Testis (tissue), 3 donors: ENCODE results near the gene GADD45G. TPM values are rescaled to one million over a fixed set of nuclear protein-coding genes. Genes with fewer than 3 reads are reported as not detected.

Experiments used
- DNase-seq: peaks from one replicate; pipeline ENCODE4 v3.0.0-alpha.2; 2019
- H3K27ac ChIP-seq, 2 donors: fragments of 200-600 bp; sonication (generic); one replicate each; pipeline ENCODE4 v1.5.1; 2019
- H3K27me3 ChIP-seq: fragments of 200-600 bp; sonication (generic); one replicate; pipeline ENCODE4 v1.5.1; 2019
- H3K36me3 ChIP-seq: fragments of 200-600 bp; sonication (generic); one replicate; pipeline ENCODE4 v1.5.1; 2017; ENCODE audit warnings: low read depth; ENCODE audit errors: missing control alignments
- H3K4me1 ChIP-seq: fragments of 200-600 bp; sonication (generic); one replicate; pipeline ENCODE4 v1.5.1; 2019
- H3K4me3 ChIP-seq, 2 donors: fragments of 200-600 bp; sonication (generic); one replicate each; pipeline ENCODE4 v1.5.1; 2017 to 2019
- H3K9me3 ChIP-seq: fragments of 200-600 bp; sonication (generic); one replicate; pipeline ENCODE4 v1.5.1; 2017
- CTCF ChIP-seq, 3 experiments: fragments of 450-650 bp in 2 of 3; fragments of 200-600 bp in 1 of 3; sonication (generic) in 1 of 3; IDR thresholded peaks; one replicate each; pipeline ENCODE4 v1.5.1; 2016 to 2019; ENCODE audit warnings: antibody characterized with exemption in 3 of 3, mild to moderate bottlenecking in 2 of 3, moderate library complexity in 1 of 3
- POLR2A ChIP-seq: fragments of 450-650 bp; IDR thresholded peaks from one replicate; pipeline ENCODE4 v1.6.1; 2017; ENCODE audit warnings: antibody characterized with exemption, mild to moderate bottlenecking, moderate library complexity
- WGBS, 2 donors: methylation state at CpG; one replicate each; pipeline ENCODE4 v1.1.5; 2018; 5-methylcytosine and 5-hydroxymethylcytosine counted together
- intact Hi-C: fragments of 100-400 bp; cut with DNase I; formaldehyde crosslinking; loops from one replicate; pipeline ENCODE4 v1.15.1; 2023; ENCODE audit warnings: low total_unique reads
- polyA plus RNA-seq: library from polyadenylated mRNA; stranded (reverse); fragments of 350-450 nt; fragmentation: Illumina TruSeq; extraction: RNeasy Lipid Tissue Mini Kit (QIAGEN cat#74804); gene quantifications from one replicate; pipeline ENCODE4 v1.2.3, GENCODE V29; 2014; ENCODE audit warnings: low read depth, low replicate concordance; ENCODE audit not compliant: insufficient read depth
- total RNA-seq, 2 donors: library from RNA; depleted of rRNA; stranded (reverse); fragments of >200 nt; gene quantifications; one replicate each; pipeline ENCODE4 v1.2.3, GENCODE V29; 2016

The GADD45G gene
- total and polyA plus RNA-seq, 3 donors from 2014 or later, result 29.1 to 72.8 (median 66.1) TPM

GRCh38 chr9:89631384-89631783 lies 26.6 kb downstream of the GADD45G start:
- Histone ChIP-seq H3K27ac (no peak overlapping the region), H3K9me3 (no peaks in the 10 kb centered on the region), H3K4me1 (peaks cover 39% of the 10 kb centered on the region), H3K27me3 (no peaks in the 10 kb centered on the region), H3K4me3 (no peak overlapping the region), H3K36me3 (no peaks in the 10 kb centered on the region)
- TF ChIP-seq POLR2A, result no peak
- no peak for TF ChIP-seq CTCF (IDR thresholded peaks at IDR 0.05)
- 59 to 89% methylated on average over 6 of the region's 6 CpGs for WGBS, 2 donors
- intact Hi-C loops, result no loop called here
- peak; percentile 84 for DNase-seq

- WGBS, 2 donors, result 68 to 73% methylated on average over 4 to 7 of the region's 7 CpGs
- no peaks in the 10 kb centered on the region for H3K36me3 ChIP-seq
- H3K9me3 ChIP-seq, result no peaks in the 10 kb centered on the region
- no peak overlapping the region for H3K4me3 ChIP-seq
- intact Hi-C loops, result no loop called here
- no peak for DNase-seq
- H3K27ac ChIP-seq, result no peak overlapping the region
- TF ChIP-seq POLR2A (no peak), CTCF (IDR thresholded peaks at IDR 0.05) (no peak)
- no peaks in the 10 kb centered on the region for H3K27me3 ChIP-seq
- H3K4me1 ChIP-seq, result peaks cover 32% of the 10 kb centered on the region
Observed at GRCh38 chr9:89632192-89632733, 27.5 kb downstream of the GADD45G start.

- intact Hi-C loops, result no loop called here
- Histone ChIP-seq H3K36me3 (no peaks in the 10 kb centered on the region), H3K9me3 (no peaks in the 10 kb centered on the region), H3K4me3 (no peak overlapping the region), H3K27ac (no peak overlapping the region), H3K27me3 (no peaks in the 10 kb centered on the region), H3K4me1 (peaks cover 32% of the 10 kb centered on the region)
- WGBS, 2 donors, result 81 to 92% methylated on average over 7 of the region's 7 CpGs
- no peak for DNase-seq
- TF ChIP-seq POLR2A (no peak), CTCF (IDR thresholded peaks at IDR 0.05) (no peak)
Observed at GRCh38 chr9:89632736-89633135, 27.9 kb downstream of the GADD45G start.

GRCh38 chr9:89633404-89633803 lies 28.6 kb downstream of the GADD45G start:
- no peaks in the 10 kb centered on the region for H3K27me3 ChIP-seq
- WGBS, 2 donors, result 90 to 94% methylated on average over 5 to 6 of the region's 6 CpGs
- H3K27ac ChIP-seq, result peak overlapping the region; percentile 35 to 73
- DNase-seq, result no peak
- H3K36me3 ChIP-seq, result no peaks in the 10 kb centered on the region
- H3K4me3 ChIP-seq, result no peak overlapping the region
- intact Hi-C loops, result no loop called here
- TF ChIP-seq CTCF (IDR thresholded peaks at IDR 0.05), result no peak
- no peak for TF ChIP-seq POLR2A
- no peaks in the 10 kb centered on the region for H3K9me3 ChIP-seq
- peaks cover 32% of the 10 kb centered on the region for H3K4me1 ChIP-seq

- intact Hi-C loops, result no loop called here
- Histone ChIP-seq H3K9me3 (no peaks in the 10 kb centered on the region), H3K4me1 (peaks cover 33% of the 10 kb centered on the region), H3K4me3 (no peak overlapping the region), H3K36me3 (no peaks in the 10 kb centered on the region), H3K27me3 (no peaks in the 10 kb centered on the region), H3K27ac (peak overlapping the region; percentile 35 to 73)
- TF ChIP-seq CTCF (IDR thresholded peaks at IDR 0.05) (no peak), POLR2A (no peak)
- DNase-seq, result no peak
- WGBS, 2 donors, result 81 to 87% methylated on average over 9 of the region's 9 CpGs
Observed at GRCh38 chr9:89633920-89634319, 29.1 kb downstream of the GADD45G start.
